Peyer's patch (tissue), 4 donors: ENCODE data around the gene DMWD.

Source experiments
- POLR2A ChIP-seq, 2 donors: fragments of 450-650 bp; IDR thresholded peaks; one replicate each; pipeline ENCODE4 v1.5.1; 2017; ENCODE audit warnings: antibody characterized with exemption in 2 of 2, mild to moderate bottlenecking in 2 of 2, moderate library complexity in 2 of 2
- TF ChIP-seq, protein P1 (sequence below), 6 experiments: fragments of 450-650 bp in 4 of 6; fragments of 200-600 bp in 2 of 6; sonication (generic) in 1 of 6; IDR thresholded peaks; one replicate each; pipeline ENCODE4 v1.5.1; 2017 to 2019; ENCODE audit warnings: antibody characterized with exemption in 6 of 6, mild to moderate bottlenecking in 3 of 6, moderate library complexity in 1 of 6

- TF ChIP-seq, protein P1, sequence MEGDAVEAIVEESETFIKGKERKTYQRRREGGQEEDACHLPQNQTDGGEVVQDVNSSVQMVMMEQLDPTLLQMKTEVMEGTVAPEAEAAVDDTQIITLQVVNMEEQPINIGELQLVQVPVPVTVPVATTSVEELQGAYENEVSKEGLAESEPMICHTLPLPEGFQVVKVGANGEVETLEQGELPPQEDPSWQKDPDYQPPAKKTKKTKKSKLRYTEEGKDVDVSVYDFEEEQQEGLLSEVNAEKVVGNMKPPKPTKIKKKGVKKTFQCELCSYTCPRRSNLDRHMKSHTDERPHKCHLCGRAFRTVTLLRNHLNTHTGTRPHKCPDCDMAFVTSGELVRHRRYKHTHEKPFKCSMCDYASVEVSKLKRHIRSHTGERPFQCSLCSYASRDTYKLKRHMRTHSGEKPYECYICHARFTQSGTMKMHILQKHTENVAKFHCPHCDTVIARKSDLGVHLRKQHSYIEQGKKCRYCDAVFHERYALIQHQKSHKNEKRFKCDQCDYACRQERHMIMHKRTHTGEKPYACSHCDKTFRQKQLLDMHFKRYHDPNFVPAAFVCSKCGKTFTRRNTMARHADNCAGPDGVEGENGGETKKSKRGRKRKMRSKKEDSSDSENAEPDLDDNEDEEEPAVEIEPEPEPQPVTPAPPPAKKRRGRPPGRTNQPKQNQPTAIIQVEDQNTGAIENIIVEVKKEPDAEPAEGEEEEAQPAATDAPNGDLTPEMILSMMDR (IDR thresholded peaks at IDR 0.05): no peak
- no peak for TF ChIP-seq POLR2A (IDR thresholded peaks at IDR 0.05)
Measured at GRCh38 chr19:45821103-45821521, 28.5 kb upstream of the DMWD start.
